T-helper 1 cell treated with Interleukin-12 subunit alpha and Interleukin-12 subunit beta and Interleukin-4 antibody, amounts not matched to agents 30 ng/mL and 1 ng/mL, for 36 hours (primary cell): ENCODE data around the gene PBX3. TPM values are rescaled to one million over a fixed set of nuclear protein-coding genes. Genes with fewer than 3 reads are reported as not detected.

Experiments
- intact Hi-C: fragments of 100-400 bp; cut with micrococcal nuclease; formaldehyde crosslinking; loops from one replicate; pipeline ENCODE4 v1.15.1; 2024
- total RNA-seq: library from RNA; stranded (reverse); gene quantifications from 2 replicates; pipeline ENCODE4 v1.2.3, GENCODE V29; 2022

The PBX3 gene
- 14.6 and 18.0 TPM in 2 replicates for total RNA-seq

- intact Hi-C loops: loop anchor here (2.0 to 10.0 kb wide), 11 partner anchors 78 to 1865 kb away; partner anchors contain the start of genes ARPC5L, GOLGA1, HSPA5 and NR6A1
These were observed at the start of gene PBX3 for GRCh38 chr9:125747053-125747764. TSS of gene PBX3 (plus strand) at chr9:125747373.

GRCh38 chr9:125699870-125700269 is 47.3 kb upstream of the PBX3 start:
- intact Hi-C loops: loop anchor here (2.0 kb wide), 1 partner anchor 67 kb away; no protein-coding TSS in a partner anchor

GRCh38 chr9:125700791-125701190 is 46.4 kb upstream of the PBX3 start:
- intact Hi-C loops: loop anchor here (2.0 kb wide), 1 partner anchor 68 kb away; no protein-coding TSS in a partner anchor

DNA sequence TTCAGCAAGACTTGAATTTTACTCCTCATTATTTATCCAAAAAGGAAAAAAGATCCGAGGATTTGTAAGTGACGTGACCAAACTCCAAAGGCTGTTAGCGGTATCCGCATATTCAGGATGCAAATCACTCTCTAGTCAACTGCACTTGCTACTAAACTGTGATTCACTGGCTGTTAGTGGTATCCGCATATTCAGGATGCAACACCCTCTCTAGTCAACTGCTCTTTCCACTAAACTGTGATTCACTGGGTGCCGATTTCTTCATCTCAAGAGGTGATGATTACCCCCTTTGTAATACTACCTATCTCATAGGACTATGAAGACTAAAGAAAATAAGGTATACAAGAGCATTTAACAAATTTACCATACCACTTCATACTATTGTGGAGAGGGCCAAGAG is 45.8 kb upstream of the PBX3 start:
- intact Hi-C loops: loop anchor here (2.0 kb wide), 1 partner anchor 69 kb away; no protein-coding TSS in a partner anchor

DNA sequence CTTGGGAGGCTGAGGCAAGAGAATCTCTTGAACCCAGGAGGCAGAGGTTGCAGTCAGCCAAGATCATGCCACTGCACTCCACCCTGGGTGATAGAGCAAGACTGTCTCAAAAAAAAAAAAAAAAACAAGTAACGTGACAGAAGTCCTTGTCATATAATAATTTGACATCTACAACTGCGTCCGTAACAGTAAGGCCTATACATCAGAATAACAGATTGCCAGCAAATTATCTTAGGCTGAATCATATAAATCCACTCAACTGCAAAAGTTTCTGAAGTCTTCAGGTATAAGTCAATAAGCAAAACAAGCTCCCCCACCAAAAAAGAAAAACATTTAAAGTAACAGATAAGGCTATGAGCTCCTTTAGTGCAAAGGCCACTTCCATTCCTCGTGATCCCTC is 43.5 kb upstream of the PBX3 start:
- intact Hi-C loops: no loop called here

DNA sequence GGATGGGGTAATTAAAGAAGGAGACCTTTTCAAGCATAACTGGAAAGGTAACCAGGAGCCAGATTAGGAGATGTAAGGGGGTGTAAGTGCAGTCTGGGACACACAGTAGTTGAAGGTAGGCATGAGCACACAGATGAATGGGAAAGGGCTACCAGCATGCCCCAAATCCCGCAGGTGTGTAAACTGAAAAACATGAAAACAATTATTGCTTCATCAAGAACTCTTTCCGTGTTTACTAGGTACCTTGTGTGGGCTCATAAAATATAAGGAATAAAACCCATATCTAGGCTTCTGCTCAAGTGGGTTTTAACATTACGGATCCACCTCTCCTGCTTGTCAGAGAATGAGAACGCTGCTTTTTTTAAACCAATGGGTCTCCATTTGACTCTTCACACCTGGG is 41.3 kb upstream of the PBX3 start:
- intact Hi-C loops: loop anchor here (2.0 to 5.0 kb wide), 5 partner anchors 117 to 844 kb away; partner anchors contain the start of genes ARPC5L, GOLGA1 and RPL35

GRCh38 chr9:125706651-125707471 is 40.3 kb upstream of the PBX3 start, which contains the start of gene MAPKAP1:
TSS of gene MAPKAP1 (minus strand) at chr9:125707208. CDS start at chr9:125672574, 34,634 bp downstream.
- intact Hi-C loops: loop anchor here (1.0 to 5.0 kb wide), 6 partner anchors 39 to 845 kb away; partner anchors contain the start of genes ARPC5L, GOLGA1 and RPL35

DNA sequence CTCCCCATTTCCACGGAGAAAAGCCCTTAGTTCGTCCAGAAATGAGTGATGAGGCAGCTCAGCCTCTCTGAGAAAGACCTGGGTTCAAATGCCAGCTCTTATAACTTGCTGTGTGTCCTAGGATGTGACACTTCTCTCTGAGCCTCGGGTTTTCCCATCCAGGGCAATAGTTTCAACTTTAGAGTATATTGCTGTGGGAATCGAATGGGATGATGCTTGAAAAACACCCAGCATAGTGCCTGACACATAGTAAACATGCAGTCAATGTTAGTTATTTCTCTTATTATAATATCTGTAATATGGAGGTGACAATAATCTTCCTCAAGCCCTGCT is 39.7 kb upstream of the PBX3 start:
- intact Hi-C loops: loop anchor here (1.0 to 5.0 kb wide), 6 partner anchors 39 to 845 kb away; partner anchors contain the start of genes ARPC5L, GOLGA1 and RPL35

GRCh38 chr9:125726456-125727132 is 20.6 kb upstream of the PBX3 start:
- intact Hi-C loops: no loop called here

DNA sequence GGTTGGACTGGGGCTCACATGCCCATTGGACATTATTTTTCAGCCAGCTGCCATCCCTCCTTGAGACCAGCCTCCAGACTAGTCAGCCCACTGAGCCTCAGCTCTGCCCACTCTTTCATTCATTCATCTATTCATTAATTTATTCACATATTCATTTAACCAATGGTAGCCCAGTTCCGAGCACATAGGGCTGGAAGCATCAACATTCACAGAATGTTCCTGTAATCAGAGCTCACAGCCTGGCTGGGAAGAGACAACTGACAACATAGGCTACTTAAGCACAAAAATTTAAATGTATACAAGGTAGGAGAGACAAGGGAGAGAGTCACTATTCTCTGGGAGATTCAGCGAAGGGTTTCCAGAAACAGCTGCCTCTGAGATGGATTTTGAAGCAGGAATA is 17.0 kb upstream of the PBX3 start:
- intact Hi-C loops: no loop called here

GRCh38 chr9:125732562-125732961 is 14.6 kb upstream of the PBX3 start:
- intact Hi-C loops: no loop called here

GRCh38 chr9:125739436-125739835 is 7.7 kb upstream of the PBX3 start:
- intact Hi-C loops: no loop called here

DNA sequence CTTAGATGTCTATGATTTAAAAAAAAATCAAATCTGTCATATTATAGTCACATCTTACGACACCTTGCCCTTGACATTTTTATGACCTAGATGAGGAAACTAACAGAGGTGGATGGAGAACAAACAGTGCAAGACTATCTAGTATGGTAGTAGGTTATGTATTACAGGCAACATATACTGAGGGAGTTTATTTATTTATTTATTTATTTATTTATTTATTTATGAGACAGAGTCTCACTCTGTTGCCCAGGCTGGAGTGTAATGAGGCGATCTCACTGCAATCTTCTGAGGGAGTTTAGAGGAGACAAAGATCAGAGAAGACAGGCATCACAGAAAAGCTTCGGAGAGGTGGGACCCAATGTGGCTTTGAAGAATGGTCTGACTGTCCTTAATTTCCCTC is 4.5 kb upstream of the PBX3 start:
- intact Hi-C loops: loop anchor here (10.0 kb wide), 1 partner anchor 982 kb away; no protein-coding TSS in a partner anchor

DNA sequence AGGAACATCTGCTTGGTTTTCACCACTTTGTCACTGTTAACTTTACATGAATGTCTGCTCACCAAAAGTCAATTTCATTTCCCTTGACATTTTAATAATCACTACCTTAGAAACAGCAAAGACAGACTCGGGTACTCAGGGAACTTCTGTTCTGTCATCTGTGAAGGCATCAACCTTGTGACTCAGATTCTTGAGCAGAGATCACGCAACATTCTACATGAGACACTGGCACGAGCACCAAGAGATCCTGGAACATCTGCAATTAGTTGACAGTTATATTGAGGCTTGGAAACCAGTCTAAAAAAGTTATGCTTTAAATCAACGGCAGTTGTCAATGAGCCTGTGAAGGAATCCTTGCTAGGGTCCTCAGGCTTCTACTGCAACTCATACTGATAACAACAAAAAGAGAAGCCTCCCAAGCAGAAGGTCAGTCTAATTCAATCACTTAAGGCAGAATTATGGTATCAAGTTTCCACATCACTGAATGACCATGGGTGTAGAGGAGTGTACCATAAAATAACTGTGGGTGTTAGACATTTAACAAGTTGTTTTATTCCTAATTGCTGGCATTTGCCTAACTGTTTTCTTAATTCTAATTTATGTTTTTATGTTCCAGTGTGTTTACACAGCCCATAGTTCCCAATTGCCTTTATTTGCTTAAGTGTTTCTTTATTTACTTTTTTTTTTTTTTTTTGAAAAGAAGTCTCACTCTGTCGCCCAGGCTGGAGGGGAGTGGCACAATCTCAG is 3.3 kb upstream of the PBX3 start:
- intact Hi-C loops: loop anchor here (10.0 kb wide), 1 partner anchor 981 kb away; no protein-coding TSS in a partner anchor

GRCh38 chr9:125744616-125745015 is 2.6 kb upstream of the PBX3 start:
- intact Hi-C loops: loop anchor here (5.0 to 10.0 kb wide), 6 partner anchors 97 to 1868 kb away; partner anchors contain the start of genes HSPA5 and STXBP1

DNA sequence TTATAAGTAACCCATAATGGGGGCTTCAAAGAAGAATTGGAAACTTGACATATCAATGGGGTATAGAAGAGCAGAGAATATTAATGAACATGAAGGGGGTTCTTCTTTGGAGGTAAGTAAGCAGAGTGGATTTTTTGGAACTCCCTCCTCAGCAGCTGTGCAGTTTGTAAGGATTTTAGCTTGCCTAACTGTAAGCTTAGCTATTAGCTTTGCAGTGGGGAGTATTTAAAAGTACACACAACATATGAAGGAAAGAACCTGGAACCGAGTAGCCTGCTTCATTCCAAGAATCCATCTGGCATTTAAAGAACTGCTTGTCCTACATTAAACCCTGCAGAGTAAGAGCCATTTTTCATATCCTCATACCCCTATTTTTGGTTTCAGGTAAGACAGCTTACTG is 2.2 kb upstream of the PBX3 start:
- intact Hi-C loops: loop anchor here (5.0 to 10.0 kb wide), 6 partner anchors 98 to 1867 kb away; partner anchors contain the start of genes HSPA5 and STXBP1

- intact Hi-C loops: loop anchor here (1.0 to 10.0 kb wide), 15 partner anchors 38 to 1867 kb away; partner anchors contain the start of genes ARPC5L, GOLGA1, HSPA5 and MAPKAP1
These were observed 1.5 kb upstream of the PBX3 start for GRCh38 chr9:125745682-125746016.

GRCh38 chr9:125746017-125746773 is 978 bp upstream of the PBX3 start:
- intact Hi-C loops: loop anchor here (1.0 to 10.0 kb wide), 15 partner anchors 39 to 1866 kb away; partner anchors contain the start of genes ARPC5L, GOLGA1, HSPA5 and MAPKAP1

GRCh38 chr9:125746774-125747052 is 460 bp upstream of the PBX3 start:
- intact Hi-C loops: loop anchor here (1.0 to 10.0 kb wide), 15 partner anchors 39 to 1866 kb away; partner anchors contain the start of genes ARPC5L, GOLGA1, HSPA5 and MAPKAP1
